Hematopoietic multipotent progenitor cell treated with erythropoietin and hydrocortisone succinate and interleukin-3 and kit ligand, for 17 days (in vitro differentiated cells): ENCODE results near the gene NANS.
A peak's percentile ranks its signal among the peaks of the same experiment; 100 is the strongest.

Experiments
- DNase-seq: peaks from one replicate; pipeline ENCODE4 v3.0.0-alpha.2; 2015; ENCODE audit warnings: low spot score

Gene NANS

GRCh38 chr9:98038958-98039357 is 17.6 kb upstream of the NANS start:
- no peak for DNase-seq

GRCh38 chr9:98039607-98040017 is 16.9 kb upstream of the NANS start:
- DNase-seq, result no peak

- DNase-seq, result no peak
Measured at GRCh38 chr9:98040212-98040611, 16.3 kb upstream of the NANS start.

GRCh38 chr9:98043915-98044314 is 12.6 kb upstream of the NANS start:
- no peak for DNase-seq

- peak; percentile 40 for DNase-seq
Measured at GRCh38 chr9:98045234-98046179, 11.0 kb upstream of the NANS start.

GRCh38 chr9:98046180-98046543 is 10.4 kb upstream of the NANS start:
- no peak for DNase-seq

- DNase-seq, result no peak
Measured at GRCh38 chr9:98047002-98047401, 9.5 kb upstream of the NANS start.

- no peak for DNase-seq
Measured at GRCh38 chr9:98049288-98050072, 7.1 kb upstream of the NANS start.

- DNase-seq, result no peak
Measured at GRCh38 chr9:98050351-98050750, 6.2 kb upstream of the NANS start.

- DNase-seq, result no peak
Measured at GRCh38 chr9:98054376-98054951, 2.1 kb upstream of the NANS start.

- DNase-seq, result no peak
Measured at GRCh38 chr9:98057138-98057799, 737 bp downstream of the NANS start.

GRCh38 chr9:98062161-98062560 is 5.6 kb downstream of the NANS start:
- no peak for DNase-seq

GRCh38 chr9:98064623-98065392 is 8.3 kb downstream of the NANS start:
- DNase-seq, result no peak

- no peak for DNase-seq
Measured at GRCh38 chr9:98066235-98066634, 9.7 kb downstream of the NANS start.

GRCh38 chr9:98067184-98067583 is 10.7 kb downstream of the NANS start:
- no peak for DNase-seq

- DNase-seq, result no peak
Measured at GRCh38 chr9:98069551-98069950, 13.0 kb downstream of the NANS start.

GRCh38 chr9:98070704-98071103 is 14.2 kb downstream of the NANS start:
- no peak for DNase-seq

- DNase-seq, result no peak
Measured at GRCh38 chr9:98071737-98072136, 15.2 kb downstream of the NANS start.

GRCh38 chr9:98074115-98074990 is 17.8 kb downstream of the NANS start:
- peak; percentile 67 for DNase-seq

- no peak for DNase-seq
Measured at GRCh38 chr9:98075332-98075805, 18.8 kb downstream of the NANS start.
